ENCODE results near the gene ECI2. TPM values are rescaled to one million over a fixed set of nuclear protein-coding genes. Genes with fewer than 3 reads are reported as not detected.
"Not testable (repeated sequence)": the region's sequence is repeated elsewhere in the genome, so short reads cannot be mapped to it uniquely, and the experiment has no call there.

The ECI2 gene
- total RNA-seq, 2 experiments from 2014 or later = 42.5 to 43.3 TPM

- H3K4me1 Mint-ChIP-seq (ENCODE audit: low read depth) = no peaks in the 10 kb centered on the region
- H3K27ac Mint-ChIP-seq = no peak overlapping the region
- CTCF ChIA-PET = no interaction called here
- no peaks in the 10 kb centered on the region for H3K27me3 Mint-ChIP-seq
- POLR2A ChIA-PET = no interaction called here
- intact Hi-C loops (cut with micrococcal nuclease) = no loop called here
- H3K9me3 Mint-ChIP-seq = peaks cover 29% of the 10 kb centered on the region
- no peak overlapping the region for H3K4me3 Mint-ChIP-seq
- peaks cover 40% of the 10 kb centered on the region for H3K36me3 Mint-ChIP-seq
- no peak for DNase-seq
Observed at GRCh38 chr6:4114123-4114522, 21.3 kb downstream of the ECI2 start.

DNA sequence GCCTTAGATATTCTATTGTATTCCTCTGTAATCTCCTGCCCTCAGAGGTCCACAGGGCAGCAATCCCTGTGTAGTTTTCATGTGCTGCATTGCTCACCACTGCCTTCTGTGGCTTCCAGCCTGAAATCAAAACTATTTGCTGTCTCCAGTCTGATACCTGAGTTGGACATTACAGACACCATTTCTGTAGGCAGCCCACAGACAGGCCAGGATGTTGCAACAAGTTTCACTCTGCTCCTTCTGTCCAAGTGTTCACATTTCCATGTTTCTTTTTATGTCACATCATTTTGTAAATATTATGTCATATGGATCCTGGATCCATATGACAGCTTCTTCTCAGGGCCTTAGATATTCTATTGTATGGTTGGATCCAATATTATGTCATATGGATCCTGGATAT lies 21.7 kb downstream of the ECI2 start:
- intact Hi-C loops (cut with micrococcal nuclease) = no loop called here
- ChIA-PET POLR2A (no interaction called here), CTCF (no interaction called here)
- Mint-ChIP-seq H3K4me3 (no peak overlapping the region), H3K9me3 (peaks cover 29% of the 10 kb centered on the region), H3K36me3 (peaks cover 38% of the 10 kb centered on the region), H3K4me1 (ENCODE audit: low read depth) (no peaks in the 10 kb centered on the region), H3K27ac (no peak overlapping the region), H3K27me3 (no peaks in the 10 kb centered on the region)
- no peak for DNase-seq

DNA sequence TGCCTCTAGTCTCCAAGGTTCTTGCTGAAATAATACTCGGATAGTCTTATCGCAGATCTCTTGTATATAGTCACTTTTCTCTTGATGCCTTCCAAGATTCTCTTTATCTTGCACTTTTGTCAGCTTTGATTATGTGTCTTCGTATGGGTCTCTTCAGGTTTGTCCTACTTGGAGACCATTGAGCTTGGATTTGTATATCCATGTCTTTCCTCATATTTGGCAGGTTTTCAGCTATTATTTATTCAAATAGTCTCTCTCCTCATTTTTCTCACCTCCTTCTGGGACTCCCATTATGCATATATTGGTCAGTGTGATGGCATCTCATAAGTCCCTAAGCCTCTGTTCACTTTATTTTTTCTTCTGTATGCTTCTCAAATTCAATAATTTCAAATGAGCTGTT lies 23.0 kb downstream of the ECI2 start:
- CTCF ChIA-PET = no interaction called here
- H3K27ac Mint-ChIP-seq = no peak overlapping the region
- POLR2A ChIA-PET = no interaction called here
- no peaks in the 10 kb centered on the region for H3K27me3 Mint-ChIP-seq
- H3K9me3 Mint-ChIP-seq = peaks cover 29% of the 10 kb centered on the region
- H3K4me1 Mint-ChIP-seq (ENCODE audit: low read depth) = no peaks in the 10 kb centered on the region
- DNase-seq = no peak
- intact Hi-C loops (cut with micrococcal nuclease) = no loop called here
- H3K36me3 Mint-ChIP-seq = peaks cover 26% of the 10 kb centered on the region
- no peak overlapping the region for H3K4me3 Mint-ChIP-seq

GRCh38 chr6:4109363-4109815 lies 26.0 kb downstream of the ECI2 start:
- H3K9me3 Mint-ChIP-seq = peaks cover 22% of the 10 kb centered on the region
- H3K4me3 Mint-ChIP-seq; CTCF ChIA-PET; intact Hi-C loops (cut with micrococcal nuclease); DNase-seq; H3K36me3 Mint-ChIP-seq; POLR2A ChIA-PET; H3K27me3 Mint-ChIP-seq; H3K4me1 Mint-ChIP-seq (ENCODE audit: low read depth); H3K27ac Mint-ChIP-seq: not testable (repeated sequence)

DNA sequence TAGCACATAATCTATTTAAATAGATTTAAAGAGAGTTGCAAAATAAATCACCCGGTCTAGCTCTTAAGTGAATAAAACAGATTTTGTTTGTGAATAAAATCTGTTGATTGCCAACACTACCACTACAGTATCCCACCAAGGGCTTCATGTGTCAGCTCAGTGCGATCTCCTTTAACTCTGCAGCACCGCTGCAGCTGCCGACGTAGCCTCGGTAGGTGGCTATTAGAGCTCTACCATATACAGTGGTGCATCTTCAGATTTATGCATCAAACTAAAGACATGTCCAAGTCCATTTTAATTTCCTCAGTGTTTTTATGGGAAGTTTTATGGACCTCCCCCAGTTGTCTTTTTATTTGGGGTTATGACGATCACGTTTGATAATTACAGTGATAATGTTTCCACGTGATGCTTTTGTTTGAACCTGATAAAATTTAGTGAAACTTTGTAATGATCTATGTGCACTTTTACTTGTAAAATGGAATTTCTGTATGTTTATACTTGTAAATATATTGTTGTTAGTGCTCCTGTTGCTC lies 26.7 kb downstream of the ECI2 start:
- H3K27ac Mint-ChIP-seq = no peak overlapping the region
- ChIA-PET CTCF (no interaction called here), POLR2A (no interaction called here)
- no peaks in the 10 kb centered on the region for H3K36me3 Mint-ChIP-seq
- H3K9me3 Mint-ChIP-seq = peaks cover 15% of the 10 kb centered on the region
- no peaks in the 10 kb centered on the region for H3K27me3 Mint-ChIP-seq
- no peaks in the 10 kb centered on the region for H3K4me1 Mint-ChIP-seq (ENCODE audit: low read depth)
- DNase-seq = no peak
- H3K4me3 Mint-ChIP-seq = no peak overlapping the region
- intact Hi-C loops (cut with micrococcal nuclease) = no loop called here

DNA sequence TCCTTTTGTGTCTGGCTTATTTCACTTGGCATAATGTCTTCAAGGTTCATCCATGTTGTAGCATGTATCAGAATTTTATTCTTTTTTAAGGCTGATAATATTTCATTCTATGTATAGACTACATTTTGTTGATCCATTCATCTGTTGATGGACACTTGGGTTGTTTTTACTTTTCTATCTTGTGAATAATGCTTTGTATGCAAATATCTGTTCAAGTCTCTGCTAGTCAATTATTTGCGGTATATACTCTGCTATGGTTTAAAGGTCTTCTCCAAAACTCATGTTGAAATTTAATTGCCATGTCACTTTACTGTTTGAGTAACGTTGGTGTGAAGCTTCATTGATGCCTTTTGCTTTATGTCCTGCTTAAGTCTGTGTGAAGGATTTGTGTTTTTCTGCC lies 27.5 kb downstream of the ECI2 start:
- H3K36me3 Mint-ChIP-seq = no peaks in the 10 kb centered on the region
- no peak overlapping the region for H3K27ac Mint-ChIP-seq
- H3K4me1 Mint-ChIP-seq (ENCODE audit: low read depth) = no peaks in the 10 kb centered on the region
- DNase-seq = no peak
- no peak overlapping the region for H3K4me3 Mint-ChIP-seq
- ChIA-PET CTCF (no interaction called here), POLR2A (no interaction called here)
- H3K9me3 Mint-ChIP-seq = peaks cover 9% of the 10 kb centered on the region
- no peaks in the 10 kb centered on the region for H3K27me3 Mint-ChIP-seq
- intact Hi-C loops (cut with micrococcal nuclease) = no loop called here

DNA sequence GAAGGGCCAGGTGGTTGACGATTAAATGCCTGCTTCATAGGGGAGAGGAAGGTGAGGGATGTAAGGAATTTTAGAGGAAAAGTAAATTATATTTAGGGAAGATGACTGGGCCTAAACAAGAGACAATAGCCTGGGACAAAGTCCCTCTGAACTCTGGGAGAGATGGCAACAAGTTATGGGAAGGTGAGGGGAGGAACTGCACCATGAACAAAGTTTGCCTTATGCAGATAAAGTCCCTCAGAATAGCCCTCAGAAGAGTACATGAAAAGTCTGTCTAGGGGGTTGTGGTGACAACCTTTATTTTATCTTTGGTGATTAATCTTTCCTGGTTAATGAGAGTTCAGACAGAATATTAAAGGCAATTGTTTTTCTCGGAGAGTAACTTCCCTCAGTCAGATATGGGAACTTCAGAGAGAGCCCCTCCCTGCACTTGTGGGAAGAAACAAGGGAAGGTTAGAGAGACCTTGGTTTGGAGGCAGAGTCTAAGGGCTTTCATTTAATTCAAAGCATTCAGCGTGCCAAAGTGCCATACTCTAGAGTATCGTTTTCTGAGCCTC lies 29.3 kb downstream of the ECI2 start:
- intact Hi-C loops (cut with micrococcal nuclease) = no loop called here
- ChIA-PET POLR2A (no interaction called here), CTCF (no interaction called here)
- H3K36me3 Mint-ChIP-seq = no peaks in the 10 kb centered on the region
- no peak overlapping the region for H3K4me3 Mint-ChIP-seq
- H3K9me3 Mint-ChIP-seq = no peaks in the 10 kb centered on the region
- DNase-seq = no peak
- no peak overlapping the region for H3K27ac Mint-ChIP-seq
- H3K4me1 Mint-ChIP-seq (ENCODE audit: low read depth) = no peaks in the 10 kb centered on the region
- H3K27me3 Mint-ChIP-seq = no peaks in the 10 kb centered on the region

GRCh38 chr6:4103929-4104328 lies 31.4 kb downstream of the ECI2 start:
- ChIA-PET POLR2A (no interaction called here), CTCF (no interaction called here)
- intact Hi-C loops (cut with micrococcal nuclease) = no loop called here
- Mint-ChIP-seq H3K36me3 (no peaks in the 10 kb centered on the region), H3K4me3 (no peak overlapping the region), H3K27me3 (peaks cover 3% of the 10 kb centered on the region), H3K9me3 (no peaks in the 10 kb centered on the region), H3K27ac (no peak overlapping the region), H3K4me1 (ENCODE audit: low read depth) (no peaks in the 10 kb centered on the region)
- no peak for DNase-seq

- ChIA-PET CTCF (no interaction called here), POLR2A (interaction anchor here (0.6 kb wide), 1 partner anchor 114 kb away, joined by 3 read pairs; no protein-coding TSS in a partner anchor)
- Mint-ChIP-seq H3K9me3 (no peaks in the 10 kb centered on the region), H3K27me3 (peaks cover 3% of the 10 kb centered on the region), H3K4me1 (ENCODE audit: low read depth) (no peaks in the 10 kb centered on the region), H3K4me3 (no peak overlapping the region), H3K27ac (no peak overlapping the region), H3K36me3 (no peaks in the 10 kb centered on the region)
- no peak for DNase-seq
- intact Hi-C loops (cut with micrococcal nuclease) = no loop called here
Observed at GRCh38 chr6:4102687-4103244, 32.6 kb downstream of the ECI2 start.

DNA sequence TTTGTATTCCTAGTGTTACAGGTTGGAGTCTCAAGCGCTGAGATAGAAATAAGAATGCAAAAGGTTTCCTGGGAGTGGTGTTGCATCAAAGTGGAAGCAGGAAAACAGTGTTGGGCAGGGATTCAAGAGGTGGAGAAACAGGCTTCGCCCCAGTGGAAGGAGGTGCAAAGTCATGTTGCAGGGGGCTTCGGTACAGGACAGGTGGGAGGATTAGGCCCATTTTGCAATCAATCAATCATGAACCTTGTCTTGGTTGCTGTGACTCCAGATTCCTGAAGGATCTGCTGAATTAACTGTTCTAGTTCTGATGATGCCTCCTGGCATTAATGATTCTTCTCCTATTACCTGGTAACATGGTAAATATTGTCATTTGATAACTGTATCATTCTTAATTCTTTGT lies 34.1 kb downstream of the ECI2 start:
- intact Hi-C loops (cut with micrococcal nuclease) = no loop called here
- no peak overlapping the region for H3K4me3 Mint-ChIP-seq
- CTCF ChIA-PET = no interaction called here

GRCh38 chr6:4100655-4101054 lies 34.7 kb downstream of the ECI2 start:
- intact Hi-C loops (cut with micrococcal nuclease) = no loop called here
- CTCF ChIA-PET = no interaction called here

More for the DNA sequence above, 34.1 kb downstream of the ECI2 start:
- Mint-ChIP-seq H3K27ac (no peak overlapping the region), H3K27me3 (peaks cover 3% of the 10 kb centered on the region), H3K4me1 (ENCODE audit: low read depth) (no peaks in the 10 kb centered on the region), H3K9me3 (no peaks in the 10 kb centered on the region), H3K36me3 (no peaks in the 10 kb centered on the region)
- no peak for DNase-seq
- POLR2A ChIA-PET = no interaction called here

GRCh38 chr6:4093288-4093687 lies 42.1 kb downstream of the ECI2 start:
- intact Hi-C loops (cut with micrococcal nuclease) = no loop called here
- H3K36me3 Mint-ChIP-seq = no peaks in the 10 kb centered on the region
- H3K27me3 Mint-ChIP-seq = peaks cover 1% of the 10 kb centered on the region
- no peaks in the 10 kb centered on the region for H3K9me3 Mint-ChIP-seq
- POLR2A ChIA-PET = no interaction called here
- CTCF ChIA-PET = no interaction called here
- H3K4me1 Mint-ChIP-seq (ENCODE audit: low read depth) = no peaks in the 10 kb centered on the region
- no peak overlapping the region for H3K4me3 Mint-ChIP-seq
- DNase-seq = no peak
- H3K27ac Mint-ChIP-seq = no peak overlapping the region

More at GRCh38 chr6:4100655-4101054, 34.7 kb downstream of the ECI2 start:
- DNase-seq = no peak
- no peak overlapping the region for H3K27ac Mint-ChIP-seq
- POLR2A ChIA-PET = no interaction called here
- peaks cover 3% of the 10 kb centered on the region for H3K27me3 Mint-ChIP-seq
- no peaks in the 10 kb centered on the region for H3K4me1 Mint-ChIP-seq (ENCODE audit: low read depth)
- H3K9me3 Mint-ChIP-seq = no peaks in the 10 kb centered on the region
- H3K36me3 Mint-ChIP-seq = no peaks in the 10 kb centered on the region
- no peak overlapping the region for H3K4me3 Mint-ChIP-seq

GRCh38 chr6:4091941-4092340 lies 43.4 kb downstream of the ECI2 start:
- Mint-ChIP-seq H3K27me3 (peaks cover 1% of the 10 kb centered on the region), H3K27ac (no peak overlapping the region), H3K4me1 (ENCODE audit: low read depth) (no peaks in the 10 kb centered on the region), H3K36me3 (no peaks in the 10 kb centered on the region), H3K4me3 (no peak overlapping the region), H3K9me3 (no peaks in the 10 kb centered on the region)
- CTCF ChIA-PET = no interaction called here
- intact Hi-C loops (cut with micrococcal nuclease) = no loop called here
- DNase-seq = no peak
- POLR2A ChIA-PET = no interaction called here
